Measurements from ENCODE around the gene RNF183. TPM values are rescaled to one million over a fixed set of nuclear protein-coding genes. Genes with fewer than 3 reads are reported as not detected.

Gene RNF183
- total RNA-seq, 2 experiments from 2014 or later, result 0.37 to 0.64 TPM

- Mint-ChIP-seq H3K27ac (no peak overlapping the region), H3K36me3 (ENCODE audit: low read depth) (no peaks in the 10 kb centered on the region), H3K27me3 (no peaks in the 10 kb centered on the region), H3K4me3 (no peak overlapping the region), H3K4me1 (no peaks in the 10 kb centered on the region), H3K9me3 (ENCODE audit: low read depth) (no peaks in the 10 kb centered on the region)
- DNase-seq, result no peak
- intact Hi-C loops (cut with DNase I, micrococcal nuclease), result no loop called here
- CTCF ChIA-PET, result interaction anchor here (1.0 to 1.7 kb wide), 3 partner anchors 9 to 26 kb away, joined by 3 to 5 read pairs (median 3); partner anchors contain the start of gene WDR31
- ATAC-seq, result no peak
- POLR2A ChIA-PET, result interaction anchor here (0.5 kb wide), 1 partner anchor 44 kb away, joined by 3 read pairs; no protein-coding TSS in a partner anchor
Observed at GRCh38 chr9:113317777-113318176, 14.6 kb upstream of the RNF183 start.

GRCh38 chr9:113316030-113316429 is 12.9 kb upstream of the RNF183 start:
- Mint-ChIP-seq H3K36me3 (ENCODE audit: low read depth) (no peaks in the 10 kb centered on the region), H3K27me3 (no peaks in the 10 kb centered on the region), H3K4me3 (no peak overlapping the region), H3K9me3 (ENCODE audit: low read depth) (no peaks in the 10 kb centered on the region), H3K27ac (no peak overlapping the region), H3K4me1 (no peaks in the 10 kb centered on the region)
- POLR2A ChIA-PET, result interaction anchor here (0.5 kb wide), 1 partner anchor 971 kb away, joined by 5 read pairs; no protein-coding TSS in a partner anchor
- CTCF ChIA-PET, result interaction anchor here (0.7 to 1.0 kb wide), 2 partner anchors 34 to 85 kb away, joined by 3 read pairs; partner anchors contain the start of gene ALAD
- intact Hi-C loops (cut with DNase I, micrococcal nuclease), result no loop called here
- no peak for DNase-seq
- no peak for ATAC-seq

GRCh38 chr9:113315231-113315630 is 12.1 kb upstream of the RNF183 start:
- ATAC-seq (no peak), DNase-seq (no peak)
- Mint-ChIP-seq H3K9me3 (ENCODE audit: low read depth) (no peaks in the 10 kb centered on the region), H3K4me3 (no peak overlapping the region), H3K27me3 (no peaks in the 10 kb centered on the region), H3K27ac (no peak overlapping the region), H3K4me1 (no peaks in the 10 kb centered on the region), H3K36me3 (ENCODE audit: low read depth) (no peaks in the 10 kb centered on the region)
- ChIA-PET CTCF (interaction anchor here (0.6 kb wide), 1 partner anchor 95 kb away, joined by 3 read pairs; the partner anchor contains the start of genes C9orf43 and POLE3), POLR2A (no interaction called here)
- intact Hi-C loops (cut with DNase I, micrococcal nuclease), result no loop called here

GRCh38 chr9:113313261-113313660 is 10.1 kb upstream of the RNF183 start:
- intact Hi-C loops (cut with DNase I, micrococcal nuclease), result no loop called here
- Mint-ChIP-seq H3K9me3 (ENCODE audit: low read depth) (no peaks in the 10 kb centered on the region), H3K27ac (no peak overlapping the region), H3K36me3 (ENCODE audit: low read depth) (no peaks in the 10 kb centered on the region), H3K27me3 (no peaks in the 10 kb centered on the region), H3K4me3 (no peak overlapping the region), H3K4me1 (no peaks in the 10 kb centered on the region)
- ChIA-PET CTCF (interaction anchor here (1.3 to 1.8 kb wide), 2 partner anchors 14 to 343 kb away, joined by 3 to 4 read pairs; no protein-coding TSS in a partner anchor), POLR2A (no interaction called here)
- ATAC-seq (no peak), DNase-seq (no peak)

DNA sequence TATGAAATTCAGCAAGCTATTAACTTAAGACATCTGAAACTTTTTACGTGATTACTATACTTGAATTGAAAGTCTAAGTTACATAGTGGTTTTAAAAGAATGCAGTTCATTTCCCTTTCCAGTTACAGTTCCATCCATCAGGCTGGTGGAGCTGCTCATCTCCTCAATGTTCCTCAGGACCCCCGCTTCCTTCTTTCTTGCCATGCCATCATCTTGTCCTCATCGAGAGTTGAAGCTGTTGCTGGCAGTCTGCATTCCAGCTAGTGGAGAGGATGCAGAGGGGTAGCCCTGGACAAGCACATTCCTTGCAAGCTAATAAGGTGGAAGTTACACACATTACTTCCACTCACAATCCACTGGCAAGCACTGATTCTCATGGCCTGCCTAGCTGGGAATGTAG is 8.8 kb upstream of the RNF183 start:
- Mint-ChIP-seq H3K4me3 (no peak overlapping the region), H3K4me1 (no peaks in the 10 kb centered on the region), H3K27ac (no peak overlapping the region), H3K27me3 (no peaks in the 10 kb centered on the region), H3K36me3 (ENCODE audit: low read depth) (no peaks in the 10 kb centered on the region), H3K9me3 (ENCODE audit: low read depth) (no peaks in the 10 kb centered on the region)
- no peak for ATAC-seq
- CTCF ChIA-PET, result interaction anchor here (0.7 to 1.8 kb wide), 4 partner anchors 15 to 344 kb away, joined by 3 to 5 read pairs (median 4); no protein-coding TSS in a partner anchor
- POLR2A ChIA-PET, result interaction anchor here (0.6 to 0.8 kb wide), 2 partner anchors 15 to 28 kb away, joined by 3 read pairs; partner anchors contain the start of gene WDR31
- no peak for DNase-seq
- intact Hi-C loops (cut with DNase I, micrococcal nuclease), result no loop called here

DNA sequence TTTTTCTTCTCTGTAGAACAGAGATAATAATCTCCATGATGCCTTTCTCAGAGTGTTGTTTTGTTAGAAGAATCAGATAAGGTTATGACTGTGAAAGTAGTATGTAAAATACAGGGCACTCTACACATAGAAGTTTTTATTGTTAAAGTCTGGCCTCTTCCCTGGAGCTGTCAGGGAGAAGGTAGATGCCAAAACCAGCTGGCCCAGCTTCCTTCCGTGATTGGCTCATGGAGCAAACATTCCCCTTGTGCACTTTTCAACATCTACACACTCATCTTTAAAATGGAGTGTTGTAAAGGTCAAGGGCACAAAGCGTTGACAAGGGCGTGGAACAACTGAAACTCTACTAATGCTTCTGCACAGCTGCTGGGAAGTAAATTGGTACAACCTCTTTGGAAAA is 7.4 kb upstream of the RNF183 start:
- Mint-ChIP-seq H3K27me3 (no peaks in the 10 kb centered on the region), H3K4me1 (no peaks in the 10 kb centered on the region), H3K36me3 (ENCODE audit: low read depth) (no peaks in the 10 kb centered on the region), H3K9me3 (ENCODE audit: low read depth) (no peaks in the 10 kb centered on the region), H3K4me3 (no peak overlapping the region), H3K27ac (no peak overlapping the region)
- DNase-seq (no peak), ATAC-seq (no peak)
- intact Hi-C loops (cut with DNase I, micrococcal nuclease), result no loop called here
- ChIA-PET CTCF (interaction anchor here (0.6 to 1.5 kb wide), 10 partner anchors 9 to 347 kb away, joined by 3 to 6 read pairs (median 3); no protein-coding TSS in a partner anchor), POLR2A (no interaction called here)

- DNase-seq, result peak; percentile 42
- Mint-ChIP-seq H3K4me3 (no peak overlapping the region), H3K36me3 (ENCODE audit: low read depth) (no peaks in the 10 kb centered on the region), H3K4me1 (no peaks in the 10 kb centered on the region), H3K9me3 (ENCODE audit: low read depth) (no peaks in the 10 kb centered on the region), H3K27me3 (no peaks in the 10 kb centered on the region), H3K27ac (no peak overlapping the region)
- ATAC-seq, result peak; percentile 65
- intact Hi-C loops (cut with DNase I, micrococcal nuclease), result loop anchor here (1.0 to 5.0 kb wide), 4 partner anchors 91 to 349 kb away; partner anchors contain the start of gene ALAD (in 1 of the 2)
- CTCF ChIA-PET, result interaction anchor here (1.2 to 1.4 kb wide), 6 partner anchors 37 to 347 kb away, joined by 3 to 6 read pairs (median 3); no protein-coding TSS in a partner anchor
- POLR2A ChIA-PET, result no interaction called here
Observed at GRCh38 chr9:113309204-113309813, 6.1 kb upstream of the RNF183 start.

DNA sequence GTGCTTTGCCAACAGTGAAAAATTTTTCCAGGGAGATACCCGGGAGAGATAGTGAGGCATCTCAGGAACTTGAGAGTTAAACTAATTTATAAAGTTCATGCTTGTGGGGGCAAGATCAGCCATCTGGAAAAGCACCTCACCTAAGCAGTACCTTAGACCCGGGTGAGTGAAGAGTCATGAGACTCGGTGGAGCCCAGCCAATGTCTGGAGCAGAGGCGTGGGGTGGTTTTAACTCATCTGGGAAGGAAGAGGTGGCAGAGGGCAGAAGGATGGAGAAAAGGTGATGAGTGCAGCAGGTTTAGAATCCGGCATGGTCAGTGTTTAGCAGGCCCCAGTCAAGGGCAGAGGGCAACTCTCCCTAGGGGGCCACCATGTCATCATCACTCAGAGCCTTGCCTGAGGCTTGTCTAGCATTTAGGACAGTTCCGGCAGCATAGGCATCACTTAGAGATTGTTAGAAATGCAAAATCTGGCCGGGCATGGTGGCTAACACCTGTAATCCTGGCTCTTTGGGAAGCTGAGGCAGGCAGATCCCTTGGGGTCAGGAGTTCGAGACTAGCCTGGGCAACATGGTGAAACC is 4.3 kb upstream of the RNF183 start:
- H3K36me3 Mint-ChIP-seq (ENCODE audit: low read depth), result no peaks in the 10 kb centered on the region
- POLR2A ChIA-PET, result no interaction called here
- no peak overlapping the region for H3K27ac Mint-ChIP-seq
- H3K4me3 Mint-ChIP-seq, result no peak overlapping the region
- CTCF ChIA-PET, result no interaction called here
- ATAC-seq (no peak), DNase-seq (no peak)
- H3K27me3 Mint-ChIP-seq, result peaks cover 2% of the 10 kb centered on the region
- no peaks in the 10 kb centered on the region for H3K4me1 Mint-ChIP-seq
- H3K9me3 Mint-ChIP-seq (ENCODE audit: low read depth), result no peaks in the 10 kb centered on the region
- intact Hi-C loops (cut with DNase I, micrococcal nuclease), result loop anchor here in 1 of 2 experiments (5.0 kb wide), 1 partner anchor 350 kb away; no protein-coding TSS in a partner anchor

GRCh38 chr9:113306566-113306965 is 3.4 kb upstream of the RNF183 start:
- H3K27me3 Mint-ChIP-seq, result peaks cover 2% of the 10 kb centered on the region
- CTCF ChIA-PET, result interaction anchor here (0.7 kb wide), 1 partner anchor 13 kb away, joined by 3 read pairs; no protein-coding TSS in a partner anchor
- H3K4me3 Mint-ChIP-seq, result no peak overlapping the region
- intact Hi-C loops (cut with DNase I, micrococcal nuclease), result loop anchor here in 1 of 2 experiments (5.0 kb wide), 1 partner anchor 351 kb away; no protein-coding TSS in a partner anchor
- DNase-seq (no peak), ATAC-seq (no peak)
- H3K9me3 Mint-ChIP-seq (ENCODE audit: low read depth), result no peaks in the 10 kb centered on the region
- H3K4me1 Mint-ChIP-seq, result no peaks in the 10 kb centered on the region
- POLR2A ChIA-PET, result no interaction called here
- no peak overlapping the region for H3K27ac Mint-ChIP-seq
- H3K36me3 Mint-ChIP-seq (ENCODE audit: low read depth), result no peaks in the 10 kb centered on the region

DNA sequence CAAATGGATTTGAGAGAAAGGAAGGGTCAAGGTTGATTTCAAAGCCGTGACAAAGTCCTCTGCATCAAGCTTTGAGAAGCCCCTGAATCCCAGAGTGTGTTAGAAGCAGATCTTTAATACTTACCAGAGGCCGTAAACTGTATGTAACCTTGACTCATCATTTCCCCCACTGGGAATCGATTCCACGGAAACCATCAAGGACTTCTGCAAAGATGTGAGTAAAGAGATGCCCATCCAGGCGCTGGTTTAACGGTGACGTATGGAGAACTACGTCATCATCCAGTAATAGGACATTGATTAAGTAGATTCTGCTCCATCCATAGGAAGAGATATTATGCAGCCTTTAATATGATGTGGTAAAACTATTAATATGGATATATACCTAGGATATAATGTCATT is 1.6 kb downstream of the RNF183 start:
- ATAC-seq (no peak), DNase-seq (no peak)
- no peaks in the 10 kb centered on the region for H3K36me3 Mint-ChIP-seq (ENCODE audit: low read depth)
- no peaks in the 10 kb centered on the region for H3K4me1 Mint-ChIP-seq
- H3K27ac Mint-ChIP-seq, result no peak overlapping the region
- CTCF ChIA-PET, result interaction anchor here (0.6 to 1.1 kb wide), 2 partner anchors 24 to 74 kb away, joined by 3 read pairs; no protein-coding TSS in a partner anchor
- H3K27me3 Mint-ChIP-seq, result peaks cover 2% of the 10 kb centered on the region
- no peak overlapping the region for H3K4me3 Mint-ChIP-seq
- no peaks in the 10 kb centered on the region for H3K9me3 Mint-ChIP-seq (ENCODE audit: low read depth)
- POLR2A ChIA-PET, result no interaction called here
- intact Hi-C loops (cut with DNase I, micrococcal nuclease), result no loop called here

- no peak overlapping the region for H3K27ac Mint-ChIP-seq
- H3K36me3 Mint-ChIP-seq (ENCODE audit: low read depth), result no peaks in the 10 kb centered on the region
- ATAC-seq (no peak), DNase-seq (no peak)
- peaks cover 2% of the 10 kb centered on the region for H3K27me3 Mint-ChIP-seq
- ChIA-PET CTCF (interaction anchor here (0.9 kb wide), 1 partner anchor 290 kb away, joined by 3 read pairs; no protein-coding TSS in a partner anchor), POLR2A (no interaction called here)
- H3K4me1 Mint-ChIP-seq, result no peaks in the 10 kb centered on the region
- no peak overlapping the region for H3K4me3 Mint-ChIP-seq
- intact Hi-C loops (cut with DNase I, micrococcal nuclease), result no loop called here
- no peaks in the 10 kb centered on the region for H3K9me3 Mint-ChIP-seq (ENCODE audit: low read depth)
Observed at GRCh38 chr9:113299800-113300292, 3.3 kb downstream of the RNF183 start.
